Activated B cell treated with CpG ODN at 0.5 μM for 24 hours (primary cell): ENCODE data around the gene ABCB11. TPM values are rescaled to one million over a fixed set of nuclear protein-coding genes. Genes with fewer than 3 reads are reported as not detected.

Experiments
- ATAC-seq: fragments of 200-7000 bp; cut with Tn5 transposase; one replicate; pipeline ENCODE4 v1.10.0; 2021; ENCODE audit warnings: low read depth, mild to moderate bottlenecking, moderate library complexity
- CTCF ChIA-PET: fragments of 350-600 bp; sonication (Branson Sonifier 250); formaldehyde crosslinking; loops from one replicate; lab custom pipeline; 2021; ENCODE audit warnings: antibody characterized with exemption; lab: Charles Lee
- POLR2A ChIA-PET: fragments of 350-600 bp; sonication (Branson Sonifier 250); formaldehyde crosslinking; loops from one replicate; lab custom pipeline; 2021; ENCODE audit warnings: antibody characterized with exemption; lab: Charles Lee
- DNase-seq: peaks from one replicate; pipeline ENCODE4 v3.0.0; 2022
- H3K27ac Mint-ChIP-seq: one replicate; pipeline ENCODE4 v1.8.0; 2020; ENCODE audit warnings: mixed read lengths
- H3K27me3 Mint-ChIP-seq: one replicate; pipeline ENCODE4 v1.8.0; 2021; ENCODE audit warnings: mixed read lengths
- H3K36me3 Mint-ChIP-seq: one replicate; pipeline ENCODE4 v1.8.0; 2021; ENCODE audit warnings: low read depth, mixed read lengths
- H3K4me1 Mint-ChIP-seq: one replicate; pipeline ENCODE4 v1.8.0; 2021; ENCODE audit warnings: mixed read lengths
- H3K4me3 Mint-ChIP-seq: one replicate; pipeline ENCODE4 v1.8.0; 2020; ENCODE audit warnings: mild to moderate bottlenecking, mixed read lengths
- H3K9me3 Mint-ChIP-seq: one replicate; pipeline ENCODE4 v1.8.0; 2020; ENCODE audit warnings: mixed read lengths
- intact Hi-C: fragments of 100-400 bp; cut with micrococcal nuclease; formaldehyde crosslinking; loops from one replicate; pipeline ENCODE4 v1.15.1; 2024
- total RNA-seq: library from RNA; stranded (reverse); gene quantifications from 2 replicates; pipeline ENCODE4 v1.2.3, GENCODE V29; 2022
- TF ChIP-seq, protein P1 (sequence below): fragments of 200-600 bp; IDR thresholded peaks from one replicate; pipeline ENCODE4 v1.8.0; 2022; ENCODE audit warnings: antibody characterized with exemption, mild to moderate bottlenecking

The ABCB11 gene
- total RNA-seq, 1 donor from 2014 or later = not detected

DNA sequence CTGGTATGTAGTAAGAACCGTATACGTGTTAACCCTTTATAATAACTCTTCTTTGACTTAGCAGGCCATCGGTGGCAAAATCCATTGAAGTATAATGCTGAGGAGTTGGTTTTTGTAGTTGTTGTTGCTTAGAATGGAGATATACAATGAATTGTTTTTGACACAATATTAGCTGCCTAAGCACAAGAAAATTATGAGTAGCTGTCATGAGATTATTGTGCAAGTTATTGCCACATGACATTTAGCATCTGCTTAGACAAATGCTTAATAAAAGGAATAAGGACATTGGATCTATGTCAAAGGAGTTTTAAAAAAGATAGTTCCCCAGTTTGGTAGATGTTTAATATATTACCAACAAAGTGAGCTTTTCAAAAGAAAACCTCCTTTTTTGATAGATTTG, 59.9 kb downstream of the ABCB11 start:
- ChIA-PET CTCF (interaction anchor here (1.2 kb wide), 1 partner anchor 9 kb away, joined by 9 read pairs; no protein-coding TSS in a partner anchor), POLR2A (no interaction called here)
- Mint-ChIP-seq H3K4me3 (no peak overlapping the region), H3K9me3 (no peaks in the 10 kb centered on the region), H3K36me3 (no peaks in the 10 kb centered on the region), H3K27ac (no peak overlapping the region), H3K27me3 (no peaks in the 10 kb centered on the region), H3K4me1 (no peaks in the 10 kb centered on the region)
- TF ChIP-seq, protein P1, sequence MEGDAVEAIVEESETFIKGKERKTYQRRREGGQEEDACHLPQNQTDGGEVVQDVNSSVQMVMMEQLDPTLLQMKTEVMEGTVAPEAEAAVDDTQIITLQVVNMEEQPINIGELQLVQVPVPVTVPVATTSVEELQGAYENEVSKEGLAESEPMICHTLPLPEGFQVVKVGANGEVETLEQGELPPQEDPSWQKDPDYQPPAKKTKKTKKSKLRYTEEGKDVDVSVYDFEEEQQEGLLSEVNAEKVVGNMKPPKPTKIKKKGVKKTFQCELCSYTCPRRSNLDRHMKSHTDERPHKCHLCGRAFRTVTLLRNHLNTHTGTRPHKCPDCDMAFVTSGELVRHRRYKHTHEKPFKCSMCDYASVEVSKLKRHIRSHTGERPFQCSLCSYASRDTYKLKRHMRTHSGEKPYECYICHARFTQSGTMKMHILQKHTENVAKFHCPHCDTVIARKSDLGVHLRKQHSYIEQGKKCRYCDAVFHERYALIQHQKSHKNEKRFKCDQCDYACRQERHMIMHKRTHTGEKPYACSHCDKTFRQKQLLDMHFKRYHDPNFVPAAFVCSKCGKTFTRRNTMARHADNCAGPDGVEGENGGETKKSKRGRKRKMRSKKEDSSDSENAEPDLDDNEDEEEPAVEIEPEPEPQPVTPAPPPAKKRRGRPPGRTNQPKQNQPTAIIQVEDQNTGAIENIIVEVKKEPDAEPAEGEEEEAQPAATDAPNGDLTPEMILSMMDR = no peak
- no peak for ATAC-seq
- intact Hi-C loops = no loop called here
- DNase-seq = no peak

DNA sequence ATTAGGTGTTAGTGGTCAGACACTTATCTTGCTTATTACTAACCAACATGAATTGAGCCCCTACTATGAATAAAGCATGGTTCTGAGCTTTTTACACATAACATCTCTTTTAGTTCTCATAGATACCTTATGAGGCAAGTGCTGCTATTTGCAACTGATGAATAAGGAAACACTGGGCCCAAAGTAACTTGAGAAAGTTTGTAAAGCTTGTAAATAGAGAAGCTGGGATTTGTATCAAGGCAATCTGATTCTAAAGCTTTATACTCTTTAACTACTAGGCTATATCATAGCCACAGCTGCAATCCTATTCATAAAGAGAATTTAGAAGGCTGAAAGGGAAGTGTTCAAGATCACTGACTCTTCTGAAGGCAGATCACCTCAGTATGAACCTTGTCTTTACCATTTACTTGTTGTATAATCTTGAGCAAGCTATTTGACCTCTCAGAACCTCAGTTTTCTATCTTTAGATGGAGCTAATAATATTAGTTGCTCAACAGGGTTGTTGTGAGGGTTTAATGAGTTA, 60.4 kb downstream of the ABCB11 start:
- H3K9me3 Mint-ChIP-seq = no peaks in the 10 kb centered on the region
- ChIA-PET CTCF (interaction anchor here (1.2 kb wide), 1 partner anchor 9 kb away, joined by 9 read pairs; no protein-coding TSS in a partner anchor), POLR2A (no interaction called here)
- no peak overlapping the region for H3K27ac Mint-ChIP-seq
- no peaks in the 10 kb centered on the region for H3K4me1 Mint-ChIP-seq
- intact Hi-C loops = no loop called here
- no peak for ATAC-seq
- no peaks in the 10 kb centered on the region for H3K27me3 Mint-ChIP-seq
- TF ChIP-seq, protein P1 = no peak
- H3K4me3 Mint-ChIP-seq = no peak overlapping the region
- H3K36me3 Mint-ChIP-seq = no peaks in the 10 kb centered on the region
- DNase-seq = no peak

DNA sequence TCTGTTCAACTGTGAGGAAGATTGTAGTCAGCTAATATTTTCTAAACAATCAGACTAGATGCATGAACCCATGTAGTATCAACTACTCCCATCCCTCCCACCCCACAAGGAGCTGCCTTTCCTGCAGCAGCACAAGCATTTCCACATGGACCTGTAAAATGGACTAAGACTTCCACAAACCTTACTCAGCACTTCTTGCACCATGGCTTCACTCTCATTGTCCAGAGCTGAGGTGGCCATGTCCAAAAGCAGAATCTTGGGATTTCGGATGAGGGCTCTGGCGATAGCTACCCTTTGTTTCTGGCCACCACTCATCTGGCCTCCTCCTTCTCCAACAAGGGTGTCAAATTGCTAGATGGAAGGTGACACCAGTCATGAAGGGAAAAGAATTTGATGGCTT, 61.3 kb downstream of the ABCB11 start:
- Mint-ChIP-seq H3K4me3 (no peak overlapping the region), H3K9me3 (no peaks in the 10 kb centered on the region), H3K4me1 (no peaks in the 10 kb centered on the region), H3K27me3 (no peaks in the 10 kb centered on the region), H3K27ac (no peak overlapping the region), H3K36me3 (no peaks in the 10 kb centered on the region)
- ChIA-PET CTCF (no interaction called here), POLR2A (no interaction called here)
- intact Hi-C loops = no loop called here
- no peak for ATAC-seq
- no peak for DNase-seq
- TF ChIP-seq, protein P1 = no peak

DNA sequence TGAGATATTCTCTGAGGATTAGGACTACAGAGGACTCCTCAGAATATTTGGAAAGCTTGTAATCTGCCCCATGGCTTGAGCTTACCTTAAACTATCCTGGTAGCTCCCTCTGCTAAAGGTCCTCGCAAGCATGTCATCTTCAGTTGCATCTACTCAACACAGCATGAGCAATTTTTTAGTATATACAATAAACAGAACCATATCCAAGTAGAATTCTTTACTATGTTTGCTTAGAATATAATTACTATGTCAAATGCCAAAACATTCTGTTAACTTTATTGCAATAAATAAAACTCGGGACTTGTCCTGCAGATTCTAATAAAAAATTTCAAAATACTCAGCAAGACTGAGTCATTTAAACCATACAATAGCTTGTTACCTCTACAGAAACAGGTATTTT, 62.8 kb downstream of the ABCB11 start:
- Mint-ChIP-seq H3K9me3 (no peaks in the 10 kb centered on the region), H3K36me3 (no peaks in the 10 kb centered on the region), H3K4me3 (no peak overlapping the region), H3K27me3 (no peaks in the 10 kb centered on the region), H3K4me1 (no peaks in the 10 kb centered on the region), H3K27ac (no peak overlapping the region)
- ATAC-seq (no peak), DNase-seq (no peak)
- intact Hi-C loops = no loop called here
- ChIA-PET POLR2A (no interaction called here), CTCF (interaction anchor here (0.6 kb wide), 1 partner anchor 1074 kb away, joined by 3 read pairs; no protein-coding TSS in a partner anchor)
- TF ChIP-seq, protein P1 = no peak

DNA sequence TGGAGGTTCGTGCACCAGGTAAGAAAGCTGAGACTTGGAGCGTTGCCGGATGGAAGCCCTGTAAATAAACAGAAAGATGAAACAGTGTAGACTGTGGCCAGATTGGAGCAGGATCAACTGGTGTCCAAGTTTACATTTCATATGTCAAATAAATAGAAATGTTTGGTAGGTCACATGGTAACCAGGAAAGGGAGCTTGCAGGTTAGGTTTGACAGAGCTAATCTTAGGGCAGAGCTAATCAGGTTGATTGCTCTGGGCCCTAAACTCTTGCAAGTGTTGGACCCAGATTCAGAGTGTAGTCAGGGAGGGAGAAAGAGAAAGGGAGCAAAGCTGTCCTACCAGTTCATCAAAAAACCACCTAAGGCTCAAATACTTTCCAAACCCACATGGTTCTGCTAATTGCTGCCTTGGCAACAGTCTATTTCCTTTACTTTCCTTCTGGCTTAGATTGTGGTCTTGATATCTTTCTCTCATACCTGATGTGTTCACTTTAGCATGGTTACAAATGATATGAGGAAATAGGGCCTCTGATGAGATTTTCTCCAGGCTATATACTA, 66.8 kb downstream of the ABCB11 start:
- H3K9me3 Mint-ChIP-seq = no peaks in the 10 kb centered on the region
- ATAC-seq (no peak), DNase-seq (no peak)
- H3K4me3 Mint-ChIP-seq = no peak overlapping the region
- H3K27me3 Mint-ChIP-seq = no peaks in the 10 kb centered on the region
- TF ChIP-seq, protein P1 = no peak
- H3K4me1 Mint-ChIP-seq = no peaks in the 10 kb centered on the region
- ChIA-PET CTCF (interaction anchor here (1.0 to 4.7 kb wide), 4 partner anchors 16 to 177 kb away, joined by 3 to 19 read pairs (median 8); no protein-coding TSS in a partner anchor), POLR2A (no interaction called here)
- no peak overlapping the region for H3K27ac Mint-ChIP-seq
- no peaks in the 10 kb centered on the region for H3K36me3 Mint-ChIP-seq
- intact Hi-C loops = loop anchor here (5.0 kb wide), 1 partner anchor 433 kb away; no protein-coding TSS in a partner anchor
